ENCODE data around the gene CAMKK1. TPM values are rescaled to one million over a fixed set of nuclear protein-coding genes. Genes with fewer than 3 reads are reported as not detected.
A peak's percentile ranks its signal among the peaks of the same experiment; 100 is the strongest.

CAMKK1 gene
- total and polyA plus RNA-seq, 2 experiments from 2014 or later, result 4.3 to 7.1 TPM

DNA sequence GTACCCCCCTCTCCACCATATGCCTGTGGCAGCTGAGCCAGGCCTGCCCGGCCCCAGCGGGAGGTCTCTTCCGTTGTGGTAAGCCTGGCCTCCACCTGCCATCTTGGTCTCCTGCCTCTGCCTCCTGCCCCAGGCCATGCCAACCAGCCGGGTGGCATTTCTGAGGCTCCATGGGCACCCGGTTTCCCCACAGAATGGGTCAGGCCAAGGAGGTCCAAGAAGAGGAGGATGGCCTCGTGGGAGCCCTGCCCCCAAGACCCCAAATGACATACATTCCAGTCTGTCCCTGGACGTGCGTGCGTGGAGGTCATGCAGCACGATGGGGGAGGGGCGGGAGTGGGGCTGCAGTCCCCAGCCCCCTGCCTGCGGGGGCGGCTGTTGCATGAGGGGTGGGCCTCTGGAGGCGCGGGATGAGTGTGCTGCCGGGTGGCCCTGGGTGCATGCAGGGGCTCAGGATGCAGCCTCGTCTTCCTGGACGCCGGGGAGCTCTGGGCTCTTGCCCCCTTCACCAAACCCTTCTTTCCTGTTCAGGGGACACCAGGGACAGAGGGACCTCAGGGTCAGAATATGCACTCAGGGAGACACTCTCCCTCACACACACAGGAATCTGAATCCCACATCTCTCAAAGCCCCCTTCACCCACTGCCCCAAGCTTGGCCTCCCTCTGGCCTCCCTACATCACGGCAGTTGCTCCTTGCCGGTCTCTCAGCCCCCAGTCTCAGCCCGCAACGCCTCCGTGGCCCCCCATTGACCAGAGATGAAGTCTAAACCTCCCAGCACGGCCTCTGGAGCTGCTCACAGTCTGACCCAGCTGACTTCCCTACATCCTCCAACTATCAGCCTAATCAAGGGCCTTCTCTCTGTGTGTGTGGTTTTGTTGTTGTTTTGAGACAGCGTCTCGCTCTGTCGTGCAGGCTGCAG lies 30.8 kb downstream of the CAMKK1 start:
- H3K4me1 ChIP-seq (ENCODE audit: insufficient read depth), result no peaks in the 10 kb centered on the region
- DNase-seq (ENCODE audit: low spot score), result no peak
- H3K4me2 ChIP-seq, result no peak overlapping the region
- H3K79me2 ChIP-seq (replicated peaks; ENCODE audit: insufficient read depth), result no peaks in the 10 kb centered on the region
- no peak overlapping the region for H3K27ac ChIP-seq (ENCODE audit: low read depth)
- no peaks in the 10 kb centered on the region; the same call in 1 of the 2 replicates for H3K36me3 ChIP-seq (ENCODE audit: insufficient read depth)
- Mint-ChIP-seq H3K9me3 (no peaks in the 10 kb centered on the region), H3K27me3 (ENCODE audit: insufficient read depth, low read depth, poor library complexity) (peaks cover 7% of the 10 kb centered on the region), H3K4me3 (no peak overlapping the region), H3K4me1 (no peaks in the 10 kb centered on the region; the same call in 2 of the 3 replicates), H3K36me3 (ENCODE audit: low read depth) (peaks cover 5% of the 10 kb centered on the region; the same call in 2 of the 3 replicates), H3K27ac (peak overlapping the region; percentile 83; the same call in 1 of the 2 replicates)
- no peaks in the 10 kb centered on the region for H3K27me3 ChIP-seq (ENCODE audit: insufficient read depth)
- no peak for ATAC-seq
- no peaks in the 10 kb centered on the region for H4K20me1 ChIP-seq (replicated peaks; ENCODE audit: insufficient read depth)
- TF ChIP-seq POLR2AphosphoS5 (IDR thresholded peaks at IDR 0.05; ENCODE audit: low read depth) (no peak), ZNF331 (CRISPR knock-in tag; IDR thresholded peaks at IDR 0.05; ENCODE audit: low read depth) (no peak), NANOG (IDR thresholded peaks at IDR 0.05; ENCODE audit: borderline replicate concordance) (no peak), JUNB (IDR thresholded peaks at IDR 0.05; ENCODE audit: unreplicated experiment) (no peak), ETS1 (IDR thresholded peaks at IDR 0.05) (no peak), CREB1 (CRISPR knock-in tag; IDR thresholded peaks at IDR 0.05; ENCODE audit: low read depth) (no peak), ZNF114 (CRISPR knock-in tag; IDR thresholded peaks at IDR 0.05) (no peak), STAT1 (IDR thresholded peaks at IDR 0.05; ENCODE audit: unreplicated experiment) (no peak), ZNF462 (CRISPR knock-in tag; IDR thresholded peaks at IDR 0.05) (no peak), EZH2 (IDR thresholded peaks at IDR 0.05; ENCODE audit: low read depth, unreplicated experiment) (no peak), EZH2phosphoT487 (IDR thresholded peaks at IDR 0.05; ENCODE audit: unreplicated experiment) (no peak)
- TF ChIP-seq, protein P1, sequence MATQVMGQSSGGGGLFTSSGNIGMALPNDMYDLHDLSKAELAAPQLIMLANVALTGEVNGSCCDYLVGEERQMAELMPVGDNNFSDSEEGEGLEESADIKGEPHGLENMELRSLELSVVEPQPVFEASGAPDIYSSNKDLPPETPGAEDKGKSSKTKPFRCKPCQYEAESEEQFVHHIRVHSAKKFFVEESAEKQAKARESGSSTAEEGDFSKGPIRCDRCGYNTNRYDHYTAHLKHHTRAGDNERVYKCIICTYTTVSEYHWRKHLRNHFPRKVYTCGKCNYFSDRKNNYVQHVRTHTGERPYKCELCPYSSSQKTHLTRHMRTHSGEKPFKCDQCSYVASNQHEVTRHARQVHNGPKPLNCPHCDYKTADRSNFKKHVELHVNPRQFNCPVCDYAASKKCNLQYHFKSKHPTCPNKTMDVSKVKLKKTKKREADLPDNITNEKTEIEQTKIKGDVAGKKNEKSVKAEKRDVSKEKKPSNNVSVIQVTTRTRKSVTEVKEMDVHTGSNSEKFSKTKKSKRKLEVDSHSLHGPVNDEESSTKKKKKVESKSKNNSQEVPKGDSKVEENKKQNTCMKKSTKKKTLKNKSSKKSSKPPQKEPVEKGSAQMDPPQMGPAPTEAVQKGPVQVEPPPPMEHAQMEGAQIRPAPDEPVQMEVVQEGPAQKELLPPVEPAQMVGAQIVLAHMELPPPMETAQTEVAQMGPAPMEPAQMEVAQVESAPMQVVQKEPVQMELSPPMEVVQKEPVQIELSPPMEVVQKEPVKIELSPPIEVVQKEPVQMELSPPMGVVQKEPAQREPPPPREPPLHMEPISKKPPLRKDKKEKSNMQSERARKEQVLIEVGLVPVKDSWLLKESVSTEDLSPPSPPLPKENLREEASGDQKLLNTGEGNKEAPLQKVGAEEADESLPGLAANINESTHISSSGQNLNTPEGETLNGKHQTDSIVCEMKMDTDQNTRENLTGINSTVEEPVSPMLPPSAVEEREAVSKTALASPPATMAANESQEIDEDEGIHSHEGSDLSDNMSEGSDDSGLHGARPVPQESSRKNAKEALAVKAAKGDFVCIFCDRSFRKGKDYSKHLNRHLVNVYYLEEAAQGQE (IDR thresholded peaks at IDR 0.05; ENCODE audit: unreplicated experiment), result no peak
- H3K9me2 ChIP-seq (ENCODE audit: insufficient read depth), result no peaks in the 10 kb centered on the region
- H2AFZ ChIP-seq, result no peak overlapping the region
- no peaks in the 10 kb centered on the region for H3F3A ChIP-seq (replicated peaks; ENCODE audit: low read depth)
- no peak overlapping the region for H3K4me3 ChIP-seq

All from GM23338 (cell line).